HG03097 (cell line): ENCODE measurements around the gene SEC14L5.

ENCODE experiments used
- ATAC-seq: cut with Tn5 transposase; IDR thresholded peaks from one replicate; pipeline ENCODE4 v1.9.1; 2021; ENCODE audit not compliant: unreplicated experiment, low FRiP score

Gene SEC14L5

DNA sequence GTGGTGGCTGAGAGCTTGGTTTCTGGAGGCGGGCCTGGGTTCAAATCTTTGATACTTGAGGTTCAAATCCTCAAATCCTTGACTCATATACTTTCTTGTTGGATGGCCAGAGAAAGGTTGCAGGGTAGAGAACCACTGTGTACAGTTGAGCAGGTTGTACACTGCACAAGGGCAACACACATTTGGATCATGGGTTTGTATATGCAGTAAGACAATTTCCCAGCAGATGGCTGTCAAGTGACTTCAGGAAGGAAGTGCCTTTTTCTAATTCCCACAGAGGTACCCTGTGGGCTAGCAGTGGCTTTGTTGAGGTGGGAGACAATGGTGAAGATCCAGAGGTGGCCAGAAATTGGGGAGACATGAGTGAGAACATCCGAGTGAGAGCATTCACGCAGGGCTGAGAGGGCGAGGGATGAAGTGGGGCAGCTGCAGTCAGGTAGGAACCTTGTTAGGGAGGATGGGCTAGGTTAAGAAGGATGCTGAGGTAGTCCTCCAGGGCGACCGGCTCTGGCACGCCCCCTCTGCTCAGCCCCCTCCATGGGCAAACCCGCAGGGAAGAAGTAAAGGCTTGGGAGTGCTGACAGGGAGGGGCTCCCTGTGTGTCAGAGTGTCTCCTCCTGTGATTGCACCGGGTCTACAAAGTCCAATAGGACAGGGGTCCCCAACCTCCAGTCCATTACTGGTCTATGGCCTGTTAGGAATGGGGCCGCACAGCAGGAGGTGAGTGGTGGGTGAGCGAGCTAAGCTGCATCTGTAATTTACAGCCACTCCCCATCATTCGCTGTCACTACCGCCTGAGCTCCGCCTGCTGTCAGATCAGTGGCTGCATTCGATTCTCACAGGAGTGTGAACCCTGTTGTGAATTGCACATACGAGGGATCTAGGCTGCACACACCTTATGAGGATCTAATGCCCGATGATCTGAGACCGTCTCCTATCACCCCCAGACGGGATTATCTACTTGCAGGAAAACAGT is 104.9 kb downstream of the SEC14L5 start:
- no peak for ATAC-seq

DNA sequence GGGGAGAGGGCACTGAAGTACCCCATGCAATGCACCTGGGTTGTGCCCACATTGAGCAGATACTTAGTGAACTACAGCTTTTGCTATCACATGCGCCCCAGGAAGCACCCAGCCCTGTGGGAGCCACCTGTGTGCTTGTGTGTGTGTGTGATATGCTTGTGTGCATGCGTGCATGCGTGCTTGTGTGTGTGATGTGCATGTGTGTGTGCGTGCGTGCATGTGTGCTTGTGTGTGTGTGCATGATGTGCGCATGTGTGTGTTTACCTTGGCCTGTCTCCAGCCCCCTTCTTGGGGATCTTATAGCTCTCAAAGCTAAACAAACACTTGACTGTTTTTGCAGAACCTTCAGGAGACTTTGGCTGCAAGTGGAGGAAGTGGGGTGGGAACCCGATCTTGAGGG is 106.8 kb downstream of the SEC14L5 start:
- no peak for ATAC-seq

DNA sequence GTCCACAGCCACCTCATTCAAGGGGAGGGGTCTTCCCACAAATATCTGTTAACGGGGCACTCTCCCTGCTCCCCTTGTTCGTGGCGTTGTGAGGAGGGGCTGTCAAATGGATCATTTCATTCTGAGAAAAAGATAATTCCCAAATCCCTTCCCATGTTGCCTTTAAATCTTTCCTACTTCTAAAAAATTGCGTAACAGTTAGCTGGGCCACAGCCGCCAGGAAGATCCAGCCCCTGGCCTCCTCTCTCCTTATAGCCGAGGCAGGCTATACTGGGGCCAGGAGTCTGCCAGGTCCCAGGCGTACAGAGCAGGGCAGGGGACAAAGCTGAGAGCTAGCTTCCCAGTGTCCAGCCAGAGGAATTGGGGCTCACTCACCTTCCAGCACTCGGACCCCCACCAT is 107.2 kb downstream of the SEC14L5 start:
- no peak for ATAC-seq

DNA sequence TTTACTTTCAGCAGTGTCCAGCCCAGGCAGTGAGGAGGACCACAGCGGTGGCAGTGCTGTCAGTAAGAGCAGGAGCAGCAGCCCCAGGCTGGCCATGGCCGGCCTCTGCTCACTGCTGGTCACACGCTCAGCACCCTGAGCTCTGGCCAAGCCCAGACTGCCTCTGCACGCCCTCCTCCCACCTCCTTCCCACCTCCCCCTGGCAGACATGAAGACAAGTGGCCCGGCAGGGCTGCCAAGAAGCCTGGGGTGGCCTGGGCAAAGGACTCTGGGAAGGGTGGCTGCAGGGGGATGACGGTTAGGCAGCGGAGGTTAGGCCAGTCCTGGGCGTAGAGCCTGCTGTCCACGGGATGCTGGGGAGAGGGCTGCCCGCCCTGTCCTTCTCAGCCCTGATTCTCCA is 107.7 kb downstream of the SEC14L5 start, which contains the start of gene C16orf89:
Gene C16orf89 (minus strand): TSS at position 144 of the 400 bp plus-strand sequence. CDS start 48 bp downstream, at position 96.
- ATAC-seq: no peak

DNA sequence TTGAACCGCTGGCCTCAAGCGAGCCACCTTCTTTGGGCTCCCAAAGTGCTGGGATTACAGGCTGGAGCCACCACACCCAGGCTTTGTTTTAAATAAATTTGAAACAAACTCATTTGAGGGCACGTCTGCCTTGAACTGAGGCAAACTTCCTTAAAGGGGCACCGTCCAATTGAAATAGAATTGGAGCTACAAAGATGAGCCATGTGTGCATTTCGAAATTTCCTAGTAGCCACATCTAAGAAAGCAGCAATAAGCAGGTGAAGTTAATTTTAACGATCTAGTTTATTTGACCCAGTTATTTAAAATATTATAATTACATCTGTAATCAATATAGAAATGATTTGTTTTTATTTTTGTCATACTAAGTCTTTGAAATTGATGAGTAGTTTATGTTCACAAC is 108.4 kb downstream of the SEC14L5 start:
- ATAC-seq: no peak
